DND-41 (cell line): ENCODE results near the gene EYS.

Source experiments
- ATAC-seq: fragments of 200-7000 bp; cut with Tn5 transposase; 3 replicates; pipeline ENCODE4 v1.9.1; 2021; ENCODE audit warnings: low read depth; ENCODE audit not compliant: insufficient read depth
- DNase-seq: peaks from one replicate; pipeline ENCODE4 v3.0.0-alpha.2; 2020
- H2AFZ ChIP-seq: 2 replicates; pipeline ENCODE4 v1.6.0; 2012; ENCODE audit warnings: low read depth, low read length
- H3K27ac ChIP-seq: 2 replicates; pipeline ENCODE4 v1.5.1; 2012; ENCODE audit warnings: low read length, inconsistent platforms
- H3K27me3 ChIP-seq: fragments of 200-600 bp; sonication (generic); 2 replicates; pipeline ENCODE4 v1.6.0; 2012; ENCODE audit warnings: low read length, mild to moderate bottlenecking, inconsistent platforms; ENCODE audit not compliant: insufficient read depth, poor library complexity
- H3K36me3 ChIP-seq: 2 replicates; pipeline ENCODE4 v1.5.1; 2012; ENCODE audit warnings: low read length, inconsistent platforms; ENCODE audit not compliant: insufficient read depth
- H3K4me1 ChIP-seq: 2 replicates; pipeline ENCODE4 v1.5.1; 2012; ENCODE audit warnings: mild to moderate bottlenecking, low read length; ENCODE audit not compliant: insufficient read depth
- H3K4me2 ChIP-seq: 2 replicates; pipeline ENCODE4 v1.6.0; 2012; ENCODE audit warnings: mild to moderate bottlenecking, moderate library complexity, low read length, inconsistent platforms; ENCODE audit not compliant: insufficient read depth
- H3K4me3 ChIP-seq, 2 experiments: fragments of 200-600 bp in 1 of 2; shearing (Covaris generic) in 1 of 2; 2 replicates each; pipeline ENCODE4 v1.5.1; 2012 to 2016; ENCODE audit warnings: inconsistent platforms in 2 of 2, low read length in 2 of 2, mild to moderate bottlenecking in 2 of 2, low read depth in 1 of 2, moderate library complexity in 1 of 2
- H3K79me2 ChIP-seq: 2 replicates; pipeline ENCODE4 v1.6.0; 2012; ENCODE audit warnings: low read length, inconsistent platforms; ENCODE audit not compliant: insufficient read depth
- H3K9ac ChIP-seq: 2 replicates; pipeline ENCODE4 v1.6.0; 2012; ENCODE audit warnings: low read depth, mild to moderate bottlenecking, inconsistent platforms, low read length, moderate library complexity
- H3K9me3 ChIP-seq: 2 replicates; pipeline ENCODE4 v1.5.1; 2012; ENCODE audit warnings: low read length, moderate library complexity, mild to moderate bottlenecking, inconsistent platforms; ENCODE audit not compliant: insufficient read depth, severe bottlenecking
- H4K20me1 ChIP-seq: 2 replicates; pipeline ENCODE4 v1.6.0; 2012; ENCODE audit warnings: low read length; ENCODE audit not compliant: insufficient read depth
- EZH2 ChIP-seq: IDR thresholded peaks from 3 replicates; pipeline ENCODE4 v1.6.1; 2012; ENCODE audit warnings: borderline replicate concordance, low read depth, mild to moderate bottlenecking, moderate library complexity, low read length, inconsistent platforms; ENCODE audit not compliant: severe bottlenecking
- TF ChIP-seq, protein P1 (sequence below): IDR thresholded peaks from 2 replicates; pipeline ENCODE4 v1.5.1; 2012; ENCODE audit warnings: borderline replicate concordance, low read length, moderate library complexity, mild to moderate bottlenecking; ENCODE audit not compliant: poor library complexity, severe bottlenecking; ENCODE audit errors: extremely low read depth

Gene EYS

DNA sequence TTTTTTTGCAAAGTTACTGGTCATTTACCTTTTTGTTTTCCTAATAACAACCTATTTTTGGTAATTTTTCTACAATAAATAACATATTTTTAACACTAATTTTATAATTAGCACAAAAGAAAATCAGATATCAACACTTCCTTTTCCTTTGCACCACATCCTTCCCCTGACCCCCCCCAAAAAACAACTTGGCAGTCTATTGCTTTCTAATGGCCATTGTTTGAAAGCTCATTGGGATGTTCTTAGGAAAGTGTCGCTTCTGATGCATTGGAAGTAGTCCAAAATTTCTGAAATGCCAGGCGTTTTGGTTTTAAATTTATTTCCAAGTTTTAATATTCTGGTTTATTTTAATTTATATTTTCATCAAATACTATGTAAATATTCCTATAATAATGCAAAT is 407.8 kb downstream of the EYS start:
- no peak for ATAC-seq
- Histone ChIP-seq H3K36me3 (no peaks in the 10 kb centered on the region), H3K9ac (no peak overlapping the region), H2AFZ (no peak overlapping the region), H3K4me1 (no peaks in the 10 kb centered on the region), H3K79me2 (no peaks in the 10 kb centered on the region), H3K4me3 (no peak overlapping the region), H3K4me2 (no peak overlapping the region), H3K9me3 (no peaks in the 10 kb centered on the region), H3K27ac (no peak overlapping the region), H4K20me1 (no peaks in the 10 kb centered on the region), H3K27me3 (no peaks in the 10 kb centered on the region)
- no peak for TF ChIP-seq EZH2
- TF ChIP-seq, protein P1, sequence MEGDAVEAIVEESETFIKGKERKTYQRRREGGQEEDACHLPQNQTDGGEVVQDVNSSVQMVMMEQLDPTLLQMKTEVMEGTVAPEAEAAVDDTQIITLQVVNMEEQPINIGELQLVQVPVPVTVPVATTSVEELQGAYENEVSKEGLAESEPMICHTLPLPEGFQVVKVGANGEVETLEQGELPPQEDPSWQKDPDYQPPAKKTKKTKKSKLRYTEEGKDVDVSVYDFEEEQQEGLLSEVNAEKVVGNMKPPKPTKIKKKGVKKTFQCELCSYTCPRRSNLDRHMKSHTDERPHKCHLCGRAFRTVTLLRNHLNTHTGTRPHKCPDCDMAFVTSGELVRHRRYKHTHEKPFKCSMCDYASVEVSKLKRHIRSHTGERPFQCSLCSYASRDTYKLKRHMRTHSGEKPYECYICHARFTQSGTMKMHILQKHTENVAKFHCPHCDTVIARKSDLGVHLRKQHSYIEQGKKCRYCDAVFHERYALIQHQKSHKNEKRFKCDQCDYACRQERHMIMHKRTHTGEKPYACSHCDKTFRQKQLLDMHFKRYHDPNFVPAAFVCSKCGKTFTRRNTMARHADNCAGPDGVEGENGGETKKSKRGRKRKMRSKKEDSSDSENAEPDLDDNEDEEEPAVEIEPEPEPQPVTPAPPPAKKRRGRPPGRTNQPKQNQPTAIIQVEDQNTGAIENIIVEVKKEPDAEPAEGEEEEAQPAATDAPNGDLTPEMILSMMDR = no peak
- no peak for DNase-seq

DNA sequence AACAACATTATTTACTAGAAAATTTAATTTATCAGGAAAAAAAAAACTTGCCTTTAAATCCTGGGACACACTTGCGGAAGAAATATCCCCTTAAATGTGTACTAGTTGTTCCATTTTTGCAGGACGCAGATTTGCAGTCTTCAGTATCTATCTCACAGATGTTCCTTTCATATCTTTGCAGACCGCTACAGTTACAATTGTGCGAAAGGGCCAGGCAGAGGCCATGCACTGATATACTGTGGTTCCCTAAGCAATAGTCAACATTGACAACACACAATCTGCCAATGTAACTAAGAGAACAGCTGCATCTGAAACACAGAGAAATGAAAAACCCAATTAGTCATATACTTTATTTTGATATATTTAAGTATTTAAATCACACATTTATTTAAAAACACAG is 411.2 kb downstream of the EYS start:
- no peaks in the 10 kb centered on the region for H3K9me3 ChIP-seq
- H3K27ac ChIP-seq = no peak overlapping the region
- H3K4me2 ChIP-seq = no peak overlapping the region
- H3K9ac ChIP-seq = no peak overlapping the region
- no peaks in the 10 kb centered on the region for H4K20me1 ChIP-seq
- H3K27me3 ChIP-seq = no peaks in the 10 kb centered on the region
- H3K4me3 ChIP-seq = no peak overlapping the region
- no peaks in the 10 kb centered on the region for H3K36me3 ChIP-seq
- no peaks in the 10 kb centered on the region for H3K79me2 ChIP-seq
- DNase-seq = no peak
- TF ChIP-seq EZH2 = no peak
- TF ChIP-seq, protein P1 = no peak
- no peak for ATAC-seq
- no peak overlapping the region for H2AFZ ChIP-seq
- H3K4me1 ChIP-seq = no peaks in the 10 kb centered on the region

DNA sequence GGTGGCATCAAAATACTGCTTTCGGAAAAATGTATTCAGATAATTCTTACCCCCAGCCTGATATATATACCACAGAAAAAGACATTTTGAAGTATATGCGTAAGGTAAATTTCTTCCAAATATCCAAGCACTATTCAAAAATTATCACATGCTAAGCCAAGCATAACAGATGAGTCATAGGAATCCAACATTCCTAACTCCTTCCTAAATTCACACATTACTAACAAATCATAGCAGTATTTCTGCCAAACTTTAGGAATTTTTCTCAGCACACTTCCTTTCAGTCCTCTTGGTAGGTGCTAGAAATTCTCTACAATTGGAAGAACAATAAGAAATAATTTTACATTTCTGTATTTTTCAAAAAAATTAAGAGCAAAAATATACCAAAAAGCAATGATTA is 417.5 kb downstream of the EYS start:
- no peak overlapping the region for H3K4me3 ChIP-seq
- DNase-seq (no peak), ATAC-seq (no peak)
- no peaks in the 10 kb centered on the region for H3K9me3 ChIP-seq
- H3K4me1 ChIP-seq = no peaks in the 10 kb centered on the region
- H4K20me1 ChIP-seq = no peaks in the 10 kb centered on the region
- no peaks in the 10 kb centered on the region for H3K36me3 ChIP-seq
- no peak overlapping the region for H3K4me2 ChIP-seq
- no peak for TF ChIP-seq EZH2
- TF ChIP-seq, protein P1 = no peak
- no peaks in the 10 kb centered on the region for H3K27me3 ChIP-seq
- no peak overlapping the region for H3K27ac ChIP-seq
- H2AFZ ChIP-seq = no peak overlapping the region
- no peaks in the 10 kb centered on the region for H3K79me2 ChIP-seq
- H3K9ac ChIP-seq = no peak overlapping the region

DNA sequence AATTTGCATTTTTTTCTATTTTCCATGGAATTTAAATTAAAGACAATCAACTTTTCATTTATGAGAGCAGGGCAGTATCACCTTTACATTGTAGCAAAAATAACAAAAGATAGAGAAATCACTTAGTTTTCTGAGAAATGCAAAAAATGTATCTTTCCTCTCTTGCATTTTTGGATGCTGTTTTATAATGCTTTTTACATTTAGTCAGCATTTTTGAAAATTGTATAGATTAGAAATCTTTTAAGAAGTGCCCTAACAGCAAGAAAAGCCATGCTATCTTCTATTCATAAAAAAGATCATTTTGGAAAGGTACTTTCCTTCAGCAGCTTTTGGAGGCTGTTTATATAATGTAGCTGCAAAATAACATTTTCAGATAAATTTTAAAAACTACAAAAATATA is 421.8 kb downstream of the EYS start:
- no peaks in the 10 kb centered on the region for H3K9me3 ChIP-seq
- ATAC-seq (no peak), DNase-seq (no peak)
- no peaks in the 10 kb centered on the region for H3K27me3 ChIP-seq
- no peak overlapping the region for H3K4me3 ChIP-seq
- no peaks in the 10 kb centered on the region for H4K20me1 ChIP-seq
- TF ChIP-seq, protein P1 = no peak
- TF ChIP-seq EZH2 = no peak
- no peak overlapping the region for H2AFZ ChIP-seq
- H3K4me1 ChIP-seq = no peaks in the 10 kb centered on the region
- H3K79me2 ChIP-seq = no peaks in the 10 kb centered on the region
- H3K36me3 ChIP-seq = no peaks in the 10 kb centered on the region
- H3K9ac ChIP-seq = no peak overlapping the region
- H3K4me2 ChIP-seq = no peak overlapping the region
- H3K27ac ChIP-seq = no peak overlapping the region
